K562 (cell line): ENCODE results near the gene MED29. TPM values are rescaled to one million over a fixed set of nuclear protein-coding genes. Genes with fewer than 3 reads are reported as not detected.
A peak's percentile ranks its signal among the peaks of the same experiment; 100 is the strongest.

Experiments used
- BACH1 ChIP-seq: fragments of 200-800 bp; sonication (Bioruptor generic); IDR thresholded peaks from 2 replicates; pipeline ENCODE4 v1.6.1; 2016; ENCODE audit warnings: missing genetic modification characterization, missing compliant biosample characterization
- BDP1 ChIP-seq: IDR thresholded peaks from 3 replicates; pipeline ENCODE4 v1.6.1; 2011; ENCODE audit not compliant: insufficient read length, insufficient read depth
- CHCHD3 ChIP-seq: fragments of 250-450 bp; sonication (Bioruptor Pico); IDR thresholded peaks from 2 replicates; pipeline ENCODE4 v2.1.2; 2022; ENCODE audit warnings: mild to moderate bottlenecking
- GTF2E2 ChIP-seq: fragments of 200-800 bp; sonication (Bioruptor generic); IDR thresholded peaks from 2 replicates; pipeline ENCODE4 v1.6.1; 2016; ENCODE audit warnings: missing genetic modification characterization, missing compliant biosample characterization
- KAT2B ChIP-seq: IDR thresholded peaks from one replicate; pipeline ENCODE4 v1.6.1; 2012; ENCODE audit warnings: low read depth, mild to moderate bottlenecking, control low read depth, inconsistent platforms, low read length, moderate library complexity
- SETDB1 ChIP-seq: IDR thresholded peaks from one replicate; pipeline ENCODE4 v1.6.1; 2012; ENCODE audit warnings: low read length, control low read depth, inconsistent platforms
- SMAD4 ChIP-seq: fragments of 250-450 bp; sonication (Bioruptor Pico); conservative IDR thresholded peaks from 2 replicates; pipeline ENCODE4 v1.8.0; 2021; ENCODE audit warnings: inconsistent platforms, mild to moderate bottlenecking, moderate library complexity
- TAF9B ChIP-seq: fragments of 450-650 bp; IDR thresholded peaks from 2 replicates; pipeline ENCODE4 v1.6.1; 2018; ENCODE audit warnings: mild to moderate bottlenecking; ENCODE audit not compliant: partially characterized antibody
- TBL1XR1 ChIP-seq, 2 experiments: IDR thresholded peaks; 2 replicates each; pipeline ENCODE4 v1.6.1; 2012; ENCODE audit warnings: improper control_type of control experiment in 2 of 2, low read length in 2 of 2, mild to moderate bottlenecking in 1 of 2
- ZBTB40 ChIP-seq, 2 experiments: fragments of 450-650 bp in 1 of 2; sonication (generic) in 1 of 2; formaldehyde crosslinking in 1 of 2; IDR thresholded peaks; 2 replicates each; pipeline versions ENCODE4 v1.7.1 to v1.9.0; 2016 to 2022; ENCODE audit warnings: inconsistent platforms in 1 of 2, mild to moderate bottlenecking in 1 of 2, missing genetic modification reagents in 1 of 2
- ZNF239 ChIP-seq: fragments of 250-450 bp; sonication (Bioruptor Pico); IDR thresholded peaks from 2 replicates; pipeline ENCODE4 v1.4.0; 2020; ENCODE audit warnings: mild to moderate bottlenecking
- ZNF507 ChIP-seq: conservative IDR thresholded peaks from 2 replicates; pipeline ENCODE4 v1.6.1; 2017; ENCODE audit warnings: missing genetic modification characterization, missing compliant biosample characterization
- ZNF583 ChIP-seq: fragments of 250-450 bp; sonication (Bioruptor Pico); IDR thresholded peaks from 2 replicates; pipeline ENCODE4 v1.4.0; 2020
- ZNF764 ChIP-seq: fragments of 250-450 bp; sonication (Bioruptor Pico); IDR thresholded peaks from 2 replicates; pipeline ENCODE4 v1.4.0; 2020; ENCODE audit warnings: low read depth, mild to moderate bottlenecking, moderate library complexity
- polyA plus RNA-seq, 8 experiments: library from polyadenylated mRNA; depleted of rRNA in 4 of 8; stranded (reverse) in 5 of 8; unstranded in 3 of 8; fragments of >200 nt; fragmentation: Nextera tagmentation in 2 of 8; fragmentation: Illumina TruSeq in 1 of 8; extraction: Ambion mirVana in 2 of 8; extraction: Trizol in 1 of 8; gene quantifications; 2 replicates each; pipeline versions ENCODE4 v1.2.1 to v1.2.3, GENCODE V29; 2011 to 2014; ENCODE audit warnings: inconsistent platforms in 1 of 8, missing spikeins in 1 of 8
- total RNA-seq, 7 experiments: library from RNA; depleted of rRNA in 6 of 7; stranded (reverse); fragments of >200 nt in 6 of 7; fragmentation: Illumina TruSeq in 2 of 7; extraction: Trizol in 2 of 7; gene quantifications; 2 replicates each; pipeline versions ENCODE4 v1.2.1 to v1.2.3, GENCODE V29; 2011 to 2021; ENCODE audit warnings: low replicate concordance in 1 of 7
- TF ChIP-seq, protein P1 (sequence below): sonication (generic); formaldehyde crosslinking; IDR thresholded peaks from 2 replicates; pipeline ENCODE4 v1.8.0; 2022; ENCODE audit warnings: missing genetic modification reagents, mild to moderate bottlenecking, borderline replicate concordance
- TF ChIP-seq, protein P2 (sequence below): fragments of 450-650 bp; IDR thresholded peaks from 2 replicates; pipeline ENCODE4 v1.6.1; 2016
- TF ChIP-seq, protein P3 (sequence below): sonication (generic); formaldehyde crosslinking; IDR thresholded peaks from 2 replicates; pipeline ENCODE4 v1.8.0; 2022; ENCODE audit warnings: missing genetic modification reagents, mild to moderate bottlenecking, moderate library complexity, borderline replicate concordance

Gene MED29
- total and polyA plus RNA-seq, 9 of the 15 experiments (the other 6 are each of a cell fraction or from before 2014, with no cell fraction given), result 1.8 to 22.6 (median 12.4) TPM

- TF ChIP-seq TBL1XR1 (IDR thresholded peaks at IDR 0.05; ENCODE audit: low read length in 2 of 2) (no peak), ZNF583 (CRISPR knock-in tag) (no peak), CHCHD3 (CRISPR knock-in tag) (no peak), ZNF239 (CRISPR knock-in tag) (no peak), BDP1 (no peak), SMAD4 (no peak; the same call in none of the 2 replicates), TAF9B (no peak), KAT2B (no peak), ZNF764 (no peak), BACH1 (tag) (peak; percentile 74; the same call in 1 of the 2 replicates), SETDB1 (no peak), ZBTB40 (IDR thresholded peaks at IDR 0.05) (no peak), ZBTB40 (CRISPR knock-in tag; IDR thresholded peaks at IDR 0.05) (no peak), GTF2E2 (tag) (no peak; the same call in 1 of the 2 replicates), ZNF507 (tag) (no peak)
- TF ChIP-seq, protein P1, sequence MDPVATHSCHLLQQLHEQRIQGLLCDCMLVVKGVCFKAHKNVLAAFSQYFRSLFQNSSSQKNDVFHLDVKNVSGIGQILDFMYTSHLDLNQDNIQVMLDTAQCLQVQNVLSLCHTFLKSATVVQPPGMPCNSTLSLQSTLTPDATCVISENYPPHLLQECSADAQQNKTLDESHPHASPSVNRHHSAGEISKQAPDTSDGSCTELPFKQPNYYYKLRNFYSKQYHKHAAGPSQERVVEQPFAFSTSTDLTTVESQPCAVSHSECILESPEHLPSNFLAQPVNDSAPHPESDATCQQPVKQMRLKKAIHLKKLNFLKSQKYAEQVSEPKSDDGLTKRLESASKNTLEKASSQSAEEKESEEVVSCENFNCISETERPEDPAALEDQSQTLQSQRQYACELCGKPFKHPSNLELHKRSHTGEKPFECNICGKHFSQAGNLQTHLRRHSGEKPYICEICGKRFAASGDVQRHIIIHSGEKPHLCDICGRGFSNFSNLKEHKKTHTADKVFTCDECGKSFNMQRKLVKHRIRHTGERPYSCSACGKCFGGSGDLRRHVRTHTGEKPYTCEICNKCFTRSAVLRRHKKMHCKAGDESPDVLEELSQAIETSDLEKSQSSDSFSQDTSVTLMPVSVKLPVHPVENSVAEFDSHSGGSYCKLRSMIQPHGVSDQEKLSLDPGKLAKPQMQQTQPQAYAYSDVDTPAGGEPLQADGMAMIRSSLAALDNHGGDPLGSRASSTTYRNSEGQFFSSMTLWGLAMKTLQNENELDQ (CRISPR knock-in tag), result no peak
- TF ChIP-seq, protein P2, sequence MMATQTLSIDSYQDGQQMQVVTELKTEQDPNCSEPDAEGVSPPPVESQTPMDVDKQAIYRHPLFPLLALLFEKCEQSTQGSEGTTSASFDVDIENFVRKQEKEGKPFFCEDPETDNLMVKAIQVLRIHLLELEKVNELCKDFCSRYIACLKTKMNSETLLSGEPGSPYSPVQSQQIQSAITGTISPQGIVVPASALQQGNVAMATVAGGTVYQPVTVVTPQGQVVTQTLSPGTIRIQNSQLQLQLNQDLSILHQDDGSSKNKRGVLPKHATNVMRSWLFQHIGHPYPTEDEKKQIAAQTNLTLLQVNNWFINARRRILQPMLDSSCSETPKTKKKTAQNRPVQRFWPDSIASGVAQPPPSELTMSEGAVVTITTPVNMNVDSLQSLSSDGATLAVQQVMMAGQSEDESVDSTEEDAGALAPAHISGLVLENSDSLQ, result no peak
- TF ChIP-seq, protein P3, sequence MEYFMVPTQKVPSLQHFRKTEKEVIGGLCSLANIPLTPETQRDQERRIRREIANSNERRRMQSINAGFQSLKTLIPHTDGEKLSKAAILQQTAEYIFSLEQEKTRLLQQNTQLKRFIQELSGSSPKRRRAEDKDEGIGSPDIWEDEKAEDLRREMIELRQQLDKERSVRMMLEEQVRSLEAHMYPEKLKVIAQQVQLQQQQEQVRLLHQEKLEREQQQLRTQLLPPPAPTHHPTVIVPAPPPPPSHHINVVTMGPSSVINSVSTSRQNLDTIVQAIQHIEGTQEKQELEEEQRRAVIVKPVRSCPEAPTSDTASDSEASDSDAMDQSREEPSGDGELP, result no peak
These were observed 20.6 kb downstream of the MED29 start (continued) for GRCh38 chr19:39411832-39412099.
